ENCODE results near the gene MEDAG.

Gene MEDAG

GRCh38 chr13:30933354-30933670, 27.2 kb downstream of the MEDAG start:
- no peaks in the 10 kb centered on the region for H3K4me1 Mint-ChIP-seq (ENCODE audit: low read depth)
- H3K27ac Mint-ChIP-seq = no peak overlapping the region
- peaks cover 71% of the 10 kb centered on the region for H3K27me3 Mint-ChIP-seq

GRCh38 chr13:30934381-30934780, 28.3 kb downstream of the MEDAG start:
- no peak overlapping the region for H3K27ac Mint-ChIP-seq
- H3K27me3 Mint-ChIP-seq = peaks cover 64% of the 10 kb centered on the region
- H3K9me3 Mint-ChIP-seq = peaks cover 10% of the 10 kb centered on the region
- H3K36me3 Mint-ChIP-seq (ENCODE audit: low read depth) = no peaks in the 10 kb centered on the region
- H3K4me3 Mint-ChIP-seq = no peak overlapping the region
- no peaks in the 10 kb centered on the region for H3K4me1 Mint-ChIP-seq (ENCODE audit: low read depth)

More at GRCh38 chr13:30933354-30933670, 27.2 kb downstream of the MEDAG start:
- Mint-ChIP-seq H3K9me3 (peaks cover 10% of the 10 kb centered on the region), H3K4me3 (no peak overlapping the region), H3K36me3 (ENCODE audit: low read depth) (no peaks in the 10 kb centered on the region)

- no peaks in the 10 kb centered on the region for H3K36me3 Mint-ChIP-seq (ENCODE audit: low read depth)
- peaks cover 10% of the 10 kb centered on the region for H3K9me3 Mint-ChIP-seq
- no peaks in the 10 kb centered on the region for H3K4me1 Mint-ChIP-seq (ENCODE audit: low read depth)
- no peak overlapping the region for H3K27ac Mint-ChIP-seq
- H3K27me3 Mint-ChIP-seq = peaks cover 60% of the 10 kb centered on the region
- no peak overlapping the region for H3K4me3 Mint-ChIP-seq
Measured at GRCh38 chr13:30934803-30935202, 28.7 kb downstream of the MEDAG start.

GRCh38 chr13:30936971-30937370, 30.9 kb downstream of the MEDAG start:
- Mint-ChIP-seq H3K9me3 (peaks cover 10% of the 10 kb centered on the region), H3K4me1 (ENCODE audit: low read depth) (no peaks in the 10 kb centered on the region), H3K4me3 (no peak overlapping the region), H3K27ac (no peak overlapping the region), H3K27me3 (peaks cover 42% of the 10 kb centered on the region), H3K36me3 (ENCODE audit: low read depth) (no peaks in the 10 kb centered on the region)

GRCh38 chr13:30943881-30944280, 37.8 kb downstream of the MEDAG start:
- peaks cover 12% of the 10 kb centered on the region for H3K9me3 Mint-ChIP-seq
- H3K4me1 Mint-ChIP-seq (ENCODE audit: low read depth) = no peaks in the 10 kb centered on the region
- no peak overlapping the region for H3K27ac Mint-ChIP-seq
- H3K27me3 Mint-ChIP-seq = peaks cover 38% of the 10 kb centered on the region
- no peaks in the 10 kb centered on the region for H3K36me3 Mint-ChIP-seq (ENCODE audit: low read depth)
- no peak overlapping the region for H3K4me3 Mint-ChIP-seq

- Mint-ChIP-seq H3K4me3 (no peak overlapping the region), H3K27ac (no peak overlapping the region), H3K27me3 (peaks cover 51% of the 10 kb centered on the region), H3K9me3 (peaks cover 15% of the 10 kb centered on the region), H3K4me1 (ENCODE audit: low read depth) (no peaks in the 10 kb centered on the region), H3K36me3 (ENCODE audit: low read depth) (no peaks in the 10 kb centered on the region)
Measured at GRCh38 chr13:30957258-30957943, 51.3 kb downstream of the MEDAG start.

GRCh38 chr13:30959678-30960077, 53.6 kb downstream of the MEDAG start:
- H3K36me3 Mint-ChIP-seq (ENCODE audit: low read depth) = no peaks in the 10 kb centered on the region
- no peak overlapping the region for H3K27ac Mint-ChIP-seq
- H3K4me3 Mint-ChIP-seq = no peak overlapping the region
- H3K27me3 Mint-ChIP-seq = peaks cover 53% of the 10 kb centered on the region
- H3K9me3 Mint-ChIP-seq = peaks cover 15% of the 10 kb centered on the region
- no peaks in the 10 kb centered on the region for H3K4me1 Mint-ChIP-seq (ENCODE audit: low read depth)

GRCh38 chr13:30963791-30964190, 57.7 kb downstream of the MEDAG start:
- no peaks in the 10 kb centered on the region for H3K4me1 Mint-ChIP-seq (ENCODE audit: low read depth)
- H3K4me3 Mint-ChIP-seq = no peak overlapping the region
- peaks cover 47% of the 10 kb centered on the region for H3K27me3 Mint-ChIP-seq
- H3K27ac Mint-ChIP-seq = no peak overlapping the region
- H3K36me3 Mint-ChIP-seq (ENCODE audit: low read depth) = no peaks in the 10 kb centered on the region
- H3K9me3 Mint-ChIP-seq = peaks cover 11% of the 10 kb centered on the region

- Mint-ChIP-seq H3K36me3 (ENCODE audit: low read depth) (no peaks in the 10 kb centered on the region), H3K9me3 (no peaks in the 10 kb centered on the region), H3K4me1 (ENCODE audit: low read depth) (no peaks in the 10 kb centered on the region), H3K27ac (no peak overlapping the region), H3K27me3 (peaks cover 47% of the 10 kb centered on the region), H3K4me3 (no peak overlapping the region)
Measured at GRCh38 chr13:30965380-30965779, 59.3 kb downstream of the MEDAG start.

- Mint-ChIP-seq H3K4me3 (no peak overlapping the region), H3K9me3 (no peaks in the 10 kb centered on the region), H3K36me3 (ENCODE audit: low read depth) (no peaks in the 10 kb centered on the region), H3K27ac (no peak overlapping the region), H3K4me1 (ENCODE audit: low read depth) (no peaks in the 10 kb centered on the region), H3K27me3 (peaks cover 53% of the 10 kb centered on the region)
Measured at GRCh38 chr13:30966101-30966500, 60.0 kb downstream of the MEDAG start.

- Mint-ChIP-seq H3K27me3 (peaks cover 48% of the 10 kb centered on the region), H3K9me3 (no peaks in the 10 kb centered on the region), H3K27ac (no peak overlapping the region), H3K36me3 (ENCODE audit: low read depth) (no peaks in the 10 kb centered on the region), H3K4me3 (no peak overlapping the region), H3K4me1 (ENCODE audit: low read depth) (no peaks in the 10 kb centered on the region)
Measured at GRCh38 chr13:30968846-30969245, 62.8 kb downstream of the MEDAG start.

GRCh38 chr13:30971575-30971974, 65.5 kb downstream of the MEDAG start:
- H3K36me3 Mint-ChIP-seq (ENCODE audit: low read depth) = no peaks in the 10 kb centered on the region
- H3K27ac Mint-ChIP-seq = no peak overlapping the region
- no peaks in the 10 kb centered on the region for H3K4me1 Mint-ChIP-seq (ENCODE audit: low read depth)
- no peaks in the 10 kb centered on the region for H3K9me3 Mint-ChIP-seq
- no peak overlapping the region for H3K4me3 Mint-ChIP-seq
- peaks cover 51% of the 10 kb centered on the region for H3K27me3 Mint-ChIP-seq

- H3K36me3 Mint-ChIP-seq (ENCODE audit: low read depth) = no peaks in the 10 kb centered on the region
- no peaks in the 10 kb centered on the region for H3K4me1 Mint-ChIP-seq (ENCODE audit: low read depth)
- peaks cover 58% of the 10 kb centered on the region for H3K27me3 Mint-ChIP-seq
- H3K4me3 Mint-ChIP-seq = no peak overlapping the region
- H3K27ac Mint-ChIP-seq = no peak overlapping the region
- H3K9me3 Mint-ChIP-seq = no peaks in the 10 kb centered on the region
Measured at GRCh38 chr13:30972888-30973377, 66.9 kb downstream of the MEDAG start.

- H3K4me1 Mint-ChIP-seq (ENCODE audit: low read depth) = no peaks in the 10 kb centered on the region
- H3K27ac Mint-ChIP-seq = no peak overlapping the region
- H3K4me3 Mint-ChIP-seq = no peak overlapping the region
- no peaks in the 10 kb centered on the region for H3K36me3 Mint-ChIP-seq (ENCODE audit: low read depth)
- H3K9me3 Mint-ChIP-seq = no peaks in the 10 kb centered on the region
- peaks cover 54% of the 10 kb centered on the region for H3K27me3 Mint-ChIP-seq
Measured at GRCh38 chr13:30974350-30974749, 68.3 kb downstream of the MEDAG start.

Measured in stimulated activated naive CD8-positive, alpha-beta T cell treated with anti-CD3 and anti-CD28 coated beads, Interleukin-15, Interleukin-2, amounts not matched to agents 100 ng/mL and 50 ng/mL, for 24 hours (primary cell).